Measurements from ENCODE around the gene IGSF11.
"Not testable (repeated sequence)": the region's sequence is repeated elsewhere in the genome, so short reads cannot be mapped to it uniquely, and the experiment has no call there.

Gene IGSF11

DNA sequence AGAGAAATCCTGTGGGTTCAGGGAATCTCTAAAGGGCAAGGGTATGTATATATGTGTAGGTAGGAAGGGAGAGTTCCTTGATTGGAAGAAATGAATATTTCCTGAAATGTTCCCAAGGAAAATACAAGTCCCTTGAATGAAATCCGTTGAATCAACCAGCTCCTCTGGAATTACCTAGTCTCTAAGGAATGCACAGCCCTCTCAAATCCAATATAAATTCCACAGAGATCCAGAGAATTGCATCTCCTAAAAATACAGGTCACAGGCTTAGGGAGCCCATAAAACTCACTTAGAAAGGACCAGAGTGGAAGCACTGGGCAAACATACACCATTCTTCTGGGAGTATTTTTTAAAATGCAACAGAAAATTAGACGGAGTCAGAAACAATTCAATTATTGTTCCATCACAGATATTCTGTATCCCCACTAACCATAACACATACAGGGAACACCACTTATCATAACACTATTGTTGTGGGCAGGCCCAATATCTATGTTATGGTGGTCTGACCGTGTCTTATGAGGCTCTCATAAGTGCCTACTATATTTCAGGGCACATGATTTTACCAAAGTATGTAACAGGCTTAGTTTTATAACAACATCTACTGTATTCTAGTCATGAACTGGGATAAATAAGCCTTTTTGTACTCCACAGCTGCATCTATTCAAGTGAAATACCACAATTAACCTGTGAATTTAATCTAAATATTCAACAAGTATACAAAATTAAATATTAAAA lies 43.7 kb downstream of the IGSF11 start:
- no peak for DNase-seq (ENCODE audit: low read depth in 3 of 3)

DNA sequence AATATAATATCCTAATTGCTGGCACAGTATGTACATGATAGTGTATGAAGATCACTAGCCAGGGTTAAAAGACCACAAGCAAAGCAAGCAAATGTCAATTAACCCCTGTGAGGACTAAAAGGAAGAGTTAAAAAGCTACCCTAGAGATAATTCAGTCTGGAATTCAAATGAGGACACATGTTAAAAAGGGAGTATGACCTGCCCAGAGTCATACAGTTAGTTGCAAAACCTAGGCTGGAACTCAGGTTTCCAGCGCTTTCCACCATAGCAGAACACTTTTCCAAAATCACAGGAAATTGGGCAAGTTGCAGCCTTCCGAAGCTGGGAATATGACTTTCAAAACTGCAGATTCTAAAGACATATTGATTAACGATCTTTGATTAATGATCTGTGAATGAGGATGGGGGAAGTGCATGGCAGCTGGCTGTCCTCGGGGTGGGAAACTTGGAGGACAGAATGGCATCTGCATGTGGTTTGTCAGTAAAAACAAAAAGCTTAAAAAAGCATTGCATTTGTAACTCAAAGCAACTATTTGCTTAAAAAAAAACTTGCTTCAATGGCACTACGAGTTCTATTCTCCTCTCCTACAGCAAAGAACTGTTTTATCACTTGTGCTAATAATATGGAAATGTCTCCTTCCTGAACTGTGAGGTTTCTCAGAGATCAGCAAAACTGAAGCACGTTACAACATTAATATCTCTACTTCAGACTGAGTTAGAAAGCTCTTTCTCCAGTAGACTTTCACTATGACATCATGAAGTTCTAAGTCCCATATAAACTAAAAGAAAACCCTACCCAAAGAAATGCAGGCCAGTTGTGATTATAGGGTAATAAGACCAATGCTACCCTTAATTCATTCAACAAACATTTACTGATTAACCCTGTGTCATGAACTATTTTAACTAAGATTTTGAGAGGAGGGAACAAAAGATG lies 46.2 kb downstream of the IGSF11 start:
- DNase-seq (ENCODE audit: low read depth in 3 of 3) = no peak

DNA sequence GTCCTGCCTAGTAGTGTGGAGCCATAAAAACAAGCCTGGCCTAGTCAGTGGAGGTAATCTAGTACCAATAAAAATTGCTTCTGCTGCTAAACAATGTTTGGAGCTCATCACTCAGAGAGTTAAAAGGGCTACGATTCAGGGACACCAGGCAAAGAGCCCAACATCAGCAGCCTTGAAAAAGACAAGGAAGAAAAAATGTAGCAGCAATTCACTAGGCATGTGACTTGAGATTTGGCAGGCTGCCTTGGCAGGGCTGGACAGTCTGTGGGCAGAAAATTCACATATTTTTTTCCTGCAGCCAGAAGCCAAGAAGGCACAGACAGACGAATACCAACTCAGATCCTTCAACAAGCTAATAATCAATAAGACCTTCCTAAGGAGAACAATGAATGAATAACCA lies 47.2 kb downstream of the IGSF11 start:
- DNase-seq (ENCODE audit: low read depth in 3 of 3) = no peak

DNA sequence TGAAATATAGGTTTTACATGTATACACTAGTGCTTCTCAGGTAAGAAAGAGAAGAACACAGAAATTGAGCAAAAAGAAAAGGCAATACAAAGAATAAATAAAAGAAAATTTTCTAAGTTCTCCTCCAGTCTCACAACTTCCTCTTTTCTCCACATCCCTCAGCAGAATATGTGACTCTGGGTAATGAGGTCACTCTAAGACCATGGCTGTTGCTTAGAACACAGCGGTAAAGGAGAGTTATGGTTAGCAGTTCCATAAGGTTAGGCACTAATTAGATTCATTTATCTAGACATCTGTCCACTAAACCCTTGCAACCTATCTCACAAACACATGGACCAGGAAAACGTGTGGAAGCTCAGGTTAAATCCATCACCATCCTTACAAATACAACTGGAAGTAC lies 47.9 kb downstream of the IGSF11 start:
- no peak for DNase-seq (ENCODE audit: low read depth in 3 of 3)

DNA sequence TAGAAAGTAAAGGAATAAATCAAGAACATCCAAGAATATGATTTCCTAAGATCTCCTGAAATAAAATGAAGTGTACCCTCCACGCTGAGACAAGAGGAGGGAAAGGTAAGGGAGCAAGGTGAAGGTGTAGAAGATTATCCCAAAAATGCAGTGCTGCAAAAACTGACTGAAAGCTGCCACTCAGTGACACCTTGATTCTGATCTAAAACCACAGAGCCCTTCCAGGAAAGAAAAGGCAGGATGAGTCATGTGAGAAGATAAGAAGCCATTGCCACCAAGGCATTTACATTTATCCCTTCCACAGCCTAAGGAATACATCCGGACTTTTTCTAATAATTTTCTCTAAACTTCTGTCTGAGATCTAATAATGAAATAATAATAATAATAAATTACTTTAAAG lies 49.9 kb downstream of the IGSF11 start:
- DNase-seq (ENCODE audit: low read depth in 3 of 3) = no peak

DNA sequence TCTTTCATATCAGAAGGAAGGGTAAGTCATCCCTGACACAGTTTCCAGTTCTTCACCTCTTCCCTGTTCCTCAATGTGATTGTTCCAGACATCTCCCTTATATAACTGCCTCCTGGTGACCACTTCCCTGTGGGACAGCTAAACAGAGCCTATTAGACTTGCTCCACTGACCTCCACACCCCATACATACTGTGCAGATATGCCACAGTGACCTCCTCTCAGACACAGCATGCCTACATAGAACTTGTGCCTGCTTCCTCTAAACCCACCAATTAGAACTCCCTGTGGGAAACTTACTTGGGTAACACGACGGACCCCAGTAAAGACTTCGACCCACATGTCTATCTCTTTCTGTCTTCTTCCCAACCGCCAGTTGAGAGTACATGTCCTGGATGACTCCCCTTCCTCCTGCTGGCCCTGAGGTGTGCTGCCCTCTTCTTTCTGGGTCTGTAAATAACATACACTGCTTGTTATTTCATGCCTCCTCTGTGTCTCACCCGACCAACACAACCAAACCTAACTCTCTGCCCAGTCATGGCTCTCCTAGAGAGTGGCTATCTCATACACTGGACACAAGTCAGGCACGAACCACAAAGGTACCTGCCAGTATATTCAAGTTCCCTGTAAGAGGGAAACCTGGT lies 53.0 kb downstream of the IGSF11 start:
- no peak for DNase-seq (ENCODE audit: low read depth in 3 of 3)

DNA sequence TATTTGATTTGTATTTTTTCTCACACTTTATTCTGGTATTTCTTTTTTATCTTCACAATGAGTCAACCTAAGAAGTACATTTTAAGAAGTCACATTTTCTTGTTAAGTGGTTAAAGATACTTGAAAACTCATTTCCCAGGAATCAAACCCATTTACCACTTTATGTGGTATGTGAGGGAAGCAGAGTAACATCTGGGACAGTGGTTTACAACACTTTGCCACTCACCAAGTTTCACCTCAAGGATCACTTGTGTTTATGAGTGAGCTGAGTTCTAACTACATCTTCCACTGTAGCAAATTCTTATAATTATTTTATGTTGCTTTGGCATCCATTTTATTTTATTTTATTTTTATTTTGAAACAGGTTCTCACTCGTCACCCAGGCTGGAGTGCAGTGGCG lies 53.8 kb downstream of the IGSF11 start:
- DNase-seq (ENCODE audit: low read depth in 3 of 3) = no peak

DNA sequence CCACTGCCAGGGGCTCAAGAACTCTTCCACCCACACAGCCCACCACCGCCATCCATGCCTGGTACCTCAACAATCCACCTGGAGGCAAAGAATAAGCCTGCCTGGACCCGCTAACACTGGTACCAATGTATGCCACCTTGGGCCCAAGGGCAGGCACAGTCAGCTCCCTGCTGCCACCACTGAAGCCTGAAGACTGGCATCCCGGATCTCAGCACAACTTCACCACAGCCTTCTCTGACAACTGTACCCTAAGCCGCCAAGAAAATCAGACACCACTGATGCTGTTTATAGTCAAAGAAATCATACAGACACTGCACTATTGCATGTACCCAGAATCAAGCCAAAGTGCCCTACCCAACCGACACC lies 56.3 kb downstream of the IGSF11 start:
- DNase-seq (ENCODE audit: low read depth in 3 of 3) = no peak

DNA sequence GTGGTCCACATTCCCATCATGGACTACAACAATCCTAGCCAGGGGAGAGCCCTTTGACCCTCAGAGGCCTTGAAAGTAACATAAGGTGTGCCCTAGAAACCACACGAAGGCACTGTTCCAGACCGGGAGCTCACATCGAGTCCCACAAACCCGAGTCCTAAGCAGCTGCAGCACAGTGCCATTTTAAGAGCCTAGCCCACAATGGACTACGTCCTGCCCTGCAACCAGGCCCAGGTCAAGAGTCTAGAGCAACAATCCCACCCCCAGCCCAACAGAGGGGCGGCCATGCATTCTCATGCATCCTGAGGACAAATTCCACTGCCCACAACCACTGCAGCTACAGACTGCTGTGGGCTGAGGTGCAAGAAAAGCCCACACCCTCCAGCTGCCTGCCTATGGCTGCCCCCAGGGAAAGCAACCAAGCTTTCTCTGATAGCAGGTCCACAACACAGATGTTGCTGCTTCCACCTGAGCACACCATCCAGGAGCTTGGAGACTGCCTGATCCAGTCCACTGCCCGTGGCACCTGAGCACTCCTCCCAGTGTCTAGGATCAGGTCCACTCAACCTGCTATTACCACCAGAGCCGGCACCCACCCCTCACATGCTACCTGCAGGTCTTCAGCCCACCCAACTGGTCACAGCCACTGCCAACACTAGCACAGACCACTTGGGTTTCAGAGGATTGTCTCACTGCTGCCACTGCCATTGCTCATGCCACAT lies 56.8 kb downstream of the IGSF11 start:
- DNase-seq (ENCODE audit: low read depth in 3 of 3) = no peak

DNA sequence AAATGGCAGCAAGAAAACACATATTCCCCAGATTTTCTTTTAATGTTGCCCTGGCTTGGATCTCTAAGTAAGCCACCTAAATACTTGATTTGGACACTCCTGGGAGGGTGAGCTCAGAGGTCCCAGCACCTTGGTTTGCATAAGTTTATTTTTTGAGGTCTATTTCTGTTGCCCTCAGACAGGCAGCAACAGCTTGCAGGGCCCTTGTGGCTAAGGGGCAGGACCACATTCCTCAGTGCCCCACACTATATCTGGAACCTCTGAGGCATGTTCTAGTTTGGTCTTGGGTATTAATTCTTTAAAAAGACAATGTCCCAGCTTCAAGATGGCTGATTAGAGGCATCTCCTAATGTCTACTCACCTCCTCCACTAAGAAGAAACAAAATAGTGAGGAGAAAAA lies 57.5 kb downstream of the IGSF11 start:
- no peak for DNase-seq (ENCODE audit: low read depth in 3 of 3)

DNA sequence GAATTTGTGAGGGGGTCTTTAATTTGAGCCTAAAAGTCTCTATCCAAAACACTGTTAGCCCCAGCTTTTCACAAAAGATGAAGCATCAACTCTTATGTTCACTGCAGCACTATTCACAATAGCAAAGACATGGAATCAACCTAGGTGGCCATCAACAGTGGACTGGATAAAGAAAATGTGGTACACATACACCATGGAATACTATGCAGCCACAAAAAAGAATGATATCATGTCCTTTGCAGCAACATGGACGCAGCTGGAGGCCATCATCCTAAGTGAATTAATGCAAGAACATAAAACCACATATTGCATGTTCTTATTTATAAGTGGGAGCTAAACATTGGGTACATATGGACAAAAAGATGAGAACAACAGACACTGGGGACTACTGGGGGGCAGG lies 59.2 kb downstream of the IGSF11 start:
- not testable (repeated sequence) for DNase-seq (ENCODE audit: low read depth in 3 of 3)

DNA sequence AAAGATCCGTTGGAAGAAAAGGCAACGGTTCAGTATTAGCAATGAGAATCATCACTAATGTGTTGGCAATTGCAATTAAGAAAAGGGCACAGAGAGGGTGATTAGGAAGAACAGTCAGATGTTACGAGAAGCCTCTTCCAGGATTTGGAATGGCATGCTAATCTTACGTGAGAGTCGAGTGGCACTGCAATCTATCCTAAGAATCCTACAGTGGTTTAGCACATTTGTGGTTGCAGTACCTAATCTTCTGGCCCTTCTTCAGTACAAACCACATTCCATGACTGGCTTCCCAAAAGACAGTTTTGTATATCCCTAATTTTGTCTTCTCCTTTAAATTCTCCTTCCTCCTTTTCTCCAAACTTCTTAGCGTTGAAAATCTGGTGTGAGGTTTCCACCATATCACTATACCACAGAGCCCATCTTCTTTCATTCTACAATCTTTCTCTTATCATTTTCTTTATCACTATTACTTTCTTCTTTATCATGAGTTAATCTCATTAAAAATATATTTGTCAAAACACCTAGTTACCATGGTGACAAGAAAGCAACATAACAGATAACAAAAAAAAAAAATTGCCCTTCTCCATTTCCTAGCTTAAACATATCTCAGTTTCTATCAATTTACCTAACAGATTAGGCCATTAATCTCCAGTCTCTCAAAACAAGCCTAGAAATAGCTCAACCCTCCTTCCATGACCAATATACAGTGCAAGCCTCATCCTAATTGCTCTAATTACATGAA lies 60.1 kb downstream of the IGSF11 start:
- no peak for DNase-seq (ENCODE audit: low read depth in 3 of 3)

DNA sequence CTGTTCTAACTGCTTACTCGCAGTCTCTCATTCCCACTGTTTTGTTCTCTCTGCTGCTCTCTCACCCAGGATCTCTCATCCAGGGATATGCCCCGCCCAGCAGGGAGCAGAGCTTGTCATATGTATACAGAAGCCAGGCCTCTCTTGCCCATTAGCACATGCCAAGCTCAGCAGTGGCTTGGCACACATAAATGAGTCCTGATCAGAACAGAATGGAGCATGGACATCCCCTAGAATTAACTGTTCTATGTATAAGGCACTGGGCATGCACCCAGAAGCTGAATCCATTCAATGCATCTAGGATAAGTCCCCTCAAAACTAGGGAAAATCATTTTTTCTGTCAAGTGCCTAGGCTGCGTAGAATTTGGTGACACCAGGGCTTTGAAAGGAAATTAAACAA lies 61.6 kb downstream of the IGSF11 start:
- no peak for DNase-seq (ENCODE audit: low read depth in 3 of 3)

DNA sequence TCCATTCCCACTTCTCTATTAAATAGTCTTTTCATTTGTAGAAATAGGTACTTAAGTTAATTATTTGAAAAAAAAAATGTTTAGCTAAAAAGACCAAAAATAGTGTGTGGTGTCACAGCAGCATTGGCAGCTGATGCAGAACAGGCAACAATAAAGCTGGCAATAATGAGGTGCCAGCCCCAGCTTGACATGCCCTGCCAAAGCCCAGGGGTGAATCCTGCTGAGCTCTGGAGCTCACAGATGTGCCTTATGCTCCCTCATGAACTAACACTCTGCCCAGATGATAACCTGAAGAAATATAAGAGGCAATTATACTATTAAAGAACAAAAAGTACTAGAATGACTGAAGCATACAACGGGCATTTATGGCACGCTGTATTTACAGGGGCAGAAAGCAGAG lies 63.8 kb downstream of the IGSF11 start:
- no peak for DNase-seq (ENCODE audit: low read depth in 3 of 3)

DNA sequence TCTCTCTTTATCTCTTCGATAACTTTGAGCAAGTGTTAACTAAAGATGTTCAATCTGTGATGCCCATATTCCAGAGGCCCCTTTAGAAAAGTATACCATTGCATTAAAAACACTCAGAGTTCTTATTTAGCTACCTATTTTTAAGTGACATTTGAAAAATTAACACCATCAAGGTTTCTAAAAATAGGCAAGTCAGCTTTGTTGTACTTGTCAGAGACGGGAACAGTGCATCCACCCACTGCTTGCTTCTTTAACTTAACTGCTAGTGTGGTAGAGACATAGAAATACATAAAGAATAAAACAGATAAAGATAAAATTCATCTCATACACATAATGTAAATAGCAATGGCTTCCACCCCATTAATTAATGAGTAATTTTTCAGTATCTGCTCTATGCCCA lies 66.0 kb downstream of the IGSF11 start:
- DNase-seq (ENCODE audit: low read depth in 3 of 3) = no peak

DNA sequence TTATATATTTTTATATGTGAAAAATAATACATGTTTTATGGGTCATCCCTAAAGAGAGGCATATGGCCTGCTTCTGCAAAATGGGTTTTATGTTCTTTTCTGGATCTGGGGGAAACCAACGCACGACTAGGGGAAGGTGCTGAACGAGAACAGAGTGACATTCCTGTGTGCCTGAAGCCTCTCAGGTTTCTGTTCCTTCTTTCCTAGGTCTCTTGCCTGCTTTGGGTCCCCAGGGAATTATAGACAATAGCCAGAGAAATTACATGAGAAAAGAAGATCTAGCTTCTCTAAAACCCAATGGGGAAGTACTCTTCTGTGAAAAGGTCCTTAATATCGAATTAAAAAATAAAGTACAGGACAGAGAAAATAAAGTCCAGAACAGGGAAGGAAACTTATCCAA lies 66.5 kb downstream of the IGSF11 start:
- no peak for DNase-seq (ENCODE audit: low read depth in 3 of 3)

DNA sequence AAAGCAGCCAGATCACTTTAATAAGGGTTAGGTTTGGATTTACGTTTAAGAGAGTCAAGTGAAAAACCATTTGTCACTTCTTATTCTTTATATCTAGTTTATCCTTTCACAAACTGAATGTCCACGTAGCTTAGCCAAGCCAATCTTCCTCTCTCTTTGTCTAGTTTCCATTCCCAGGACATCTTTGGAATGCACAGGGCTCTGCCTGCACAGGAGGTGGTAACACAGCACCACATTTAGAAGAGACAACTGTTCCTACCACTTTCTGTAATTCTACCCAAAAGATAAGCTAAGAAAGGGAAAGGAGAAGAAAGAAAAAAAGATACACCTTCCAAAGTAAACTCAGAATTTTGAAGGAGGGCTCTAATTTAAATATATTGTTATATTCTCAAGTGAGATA lies 67.9 kb downstream of the IGSF11 start:
- DNase-seq (ENCODE audit: low read depth in 3 of 3) = no peak

DNA sequence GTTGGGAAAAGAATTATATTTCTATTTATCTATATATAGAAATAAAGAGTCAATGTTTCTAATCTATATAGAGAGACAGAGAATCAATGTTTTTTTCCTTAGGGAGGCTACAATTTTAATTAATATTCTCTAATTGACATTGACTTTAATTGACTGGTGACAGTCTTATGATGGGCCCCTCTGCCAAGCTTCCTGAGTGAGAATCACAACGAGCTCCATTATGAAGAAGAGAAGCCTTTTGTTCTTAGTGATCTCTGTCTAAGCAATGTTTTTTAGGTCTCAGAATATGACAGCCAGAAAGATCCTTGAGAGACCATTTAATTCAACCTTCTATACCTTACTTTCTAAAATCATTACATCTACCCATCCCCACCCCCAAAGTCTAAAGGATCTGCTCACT lies 70.9 kb downstream of the IGSF11 start:
- DNase-seq (ENCODE audit: low read depth in 3 of 3) = no peak

DNA sequence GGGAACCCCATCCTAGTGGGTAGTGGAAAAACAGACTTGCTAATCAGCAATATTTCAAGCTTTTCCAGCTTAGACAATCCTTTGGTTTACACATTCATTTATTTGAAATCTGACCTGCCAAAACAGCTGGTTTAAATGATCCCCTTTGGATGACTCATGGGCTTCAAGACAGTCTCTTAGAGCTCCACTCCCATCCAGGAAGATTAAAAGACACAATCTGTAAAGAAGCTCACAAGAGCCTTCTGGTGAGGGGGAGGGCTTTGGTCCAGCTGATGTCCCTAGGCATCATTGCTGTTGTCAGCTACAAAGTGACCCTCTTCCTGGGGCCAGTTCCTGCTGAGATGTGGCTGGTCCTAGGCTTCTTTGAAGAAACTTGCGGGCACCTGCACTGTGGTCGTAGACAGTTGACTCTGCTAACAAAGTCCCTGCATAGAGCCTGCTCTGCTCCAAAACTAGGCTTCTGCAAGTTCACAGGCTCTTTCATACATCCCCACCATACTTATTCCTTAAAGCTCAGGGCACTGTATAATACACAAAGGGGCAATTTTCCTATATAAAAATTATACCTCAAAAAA lies 73.7 kb downstream of the IGSF11 start:
- DNase-seq (ENCODE audit: low read depth in 3 of 3) = no peak

DNA sequence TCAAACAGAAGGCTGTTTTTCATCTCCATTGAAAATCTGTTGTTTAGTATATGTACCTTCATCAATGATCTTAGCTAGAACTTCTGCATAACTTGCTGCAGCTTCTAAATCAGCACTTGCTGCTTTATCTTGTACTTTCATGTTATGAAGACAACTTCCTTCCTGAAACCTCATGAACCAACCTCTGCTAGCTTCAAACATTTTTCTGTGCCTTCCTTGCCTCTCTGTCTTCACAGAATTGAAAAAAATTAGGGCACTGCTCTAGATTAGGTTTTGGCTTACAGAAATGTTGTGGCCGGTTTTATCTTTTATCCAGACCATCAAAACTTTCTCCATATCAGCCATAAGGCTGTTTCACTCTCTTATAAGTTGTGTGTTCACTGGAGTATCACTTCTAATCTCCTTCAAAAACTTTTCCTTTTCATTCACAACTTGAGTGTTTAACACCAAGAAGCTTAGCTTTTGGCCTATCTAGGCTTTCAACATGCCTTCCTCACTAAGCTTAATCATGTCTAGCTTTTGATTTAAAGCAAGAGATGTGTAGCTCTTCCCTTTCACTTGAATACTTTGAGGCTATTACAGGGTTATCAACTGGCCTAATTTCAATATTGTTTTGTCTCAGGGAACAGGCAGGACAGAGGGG lies 78.6 kb downstream of the IGSF11 start:
- DNase-seq (ENCODE audit: low read depth in 3 of 3) = no peak

DNA sequence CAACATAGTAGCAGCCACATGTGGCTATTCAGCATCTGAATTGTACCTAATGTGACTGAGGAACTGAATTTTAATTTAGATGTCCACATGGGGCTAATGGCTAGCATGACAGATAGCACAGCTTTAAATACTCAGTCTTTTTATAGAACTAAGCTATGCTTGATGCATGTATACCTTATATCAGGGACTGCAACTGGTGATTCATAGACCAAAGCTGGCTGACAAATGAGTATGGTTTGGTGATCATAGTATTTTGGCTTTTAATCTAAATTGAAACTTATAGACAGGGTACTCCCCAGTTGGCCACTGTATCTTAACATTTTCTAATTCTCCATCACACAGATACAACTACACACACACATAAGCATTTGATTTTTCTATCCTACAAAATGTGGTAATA lies 83.6 kb downstream of the IGSF11 start:
- no peak for DNase-seq (ENCODE audit: low read depth in 3 of 3)

Data from stimulated activated CD4-positive, alpha-beta T cell treated with anti-CD3 and anti-CD28 coated beads, TNF-alpha, amount 100 ng/mL, for 4 hours (primary cell).